GM18868 (cell line): ENCODE data around the gene SLC2A1.
"Not testable (repeated sequence)": the region's sequence is repeated elsewhere in the genome, so short reads cannot be mapped to it uniquely, and the experiment has no call there.

Experiments
- ATAC-seq: cut with Tn5 transposase; IDR thresholded peaks from one replicate; pipeline ENCODE4 v1.9.1; 2021; ENCODE audit warnings: mild to moderate bottlenecking, moderate library complexity; ENCODE audit not compliant: unreplicated experiment

SLC2A1 gene

GRCh38 chr1:42931911-42932422, 26.7 kb downstream of the SLC2A1 start:
- peak; percentile 63 for ATAC-seq

- no peak for ATAC-seq
These were observed 27.5 kb downstream of the SLC2A1 start for GRCh38 chr1:42931108-42931539.

DNA sequence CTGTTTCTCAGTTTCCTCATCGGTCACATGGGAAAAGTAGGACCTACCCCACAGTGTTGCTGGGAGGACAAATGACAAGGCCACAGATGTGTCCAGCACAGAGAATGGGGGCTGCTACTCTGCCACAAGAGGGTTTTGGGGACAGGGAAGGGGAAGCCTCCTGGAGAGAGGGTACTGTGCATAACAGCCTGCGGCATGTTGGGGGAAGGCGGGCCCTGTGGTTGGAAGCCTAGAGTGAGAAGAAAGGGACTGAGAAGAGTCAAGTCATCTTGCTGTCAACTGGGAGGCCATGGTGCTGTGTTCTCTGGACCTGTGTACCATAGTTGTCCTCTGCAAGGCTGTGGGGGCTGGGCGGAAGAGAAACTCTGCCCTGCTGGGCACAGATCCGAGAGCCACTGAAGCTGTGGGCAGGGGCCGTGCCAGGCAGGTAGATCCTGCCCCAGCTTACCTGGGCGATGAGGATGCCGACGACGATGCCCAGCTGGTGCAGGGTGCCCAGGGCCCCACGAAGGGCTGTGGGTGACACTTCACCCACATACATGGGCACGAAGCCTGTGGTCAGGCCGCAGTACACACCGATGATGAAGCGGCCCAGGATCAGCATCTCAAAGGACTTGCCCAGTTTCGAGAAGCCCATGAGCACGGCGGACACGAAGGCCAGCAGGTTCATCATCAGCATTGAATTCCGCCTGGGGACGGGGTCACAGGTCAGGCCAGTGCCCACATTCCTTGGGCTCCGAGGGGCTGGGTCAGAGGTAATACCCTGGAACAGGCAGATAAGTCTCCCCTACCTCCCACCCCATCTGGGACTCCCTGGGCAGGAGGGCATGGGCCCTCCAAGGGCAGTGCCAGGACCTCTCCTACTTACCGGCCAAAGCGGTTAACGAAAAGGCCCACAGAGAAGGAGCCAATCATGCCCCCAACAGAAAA, 28.2 kb downstream of the SLC2A1 start:
- no peak for ATAC-seq

DNA sequence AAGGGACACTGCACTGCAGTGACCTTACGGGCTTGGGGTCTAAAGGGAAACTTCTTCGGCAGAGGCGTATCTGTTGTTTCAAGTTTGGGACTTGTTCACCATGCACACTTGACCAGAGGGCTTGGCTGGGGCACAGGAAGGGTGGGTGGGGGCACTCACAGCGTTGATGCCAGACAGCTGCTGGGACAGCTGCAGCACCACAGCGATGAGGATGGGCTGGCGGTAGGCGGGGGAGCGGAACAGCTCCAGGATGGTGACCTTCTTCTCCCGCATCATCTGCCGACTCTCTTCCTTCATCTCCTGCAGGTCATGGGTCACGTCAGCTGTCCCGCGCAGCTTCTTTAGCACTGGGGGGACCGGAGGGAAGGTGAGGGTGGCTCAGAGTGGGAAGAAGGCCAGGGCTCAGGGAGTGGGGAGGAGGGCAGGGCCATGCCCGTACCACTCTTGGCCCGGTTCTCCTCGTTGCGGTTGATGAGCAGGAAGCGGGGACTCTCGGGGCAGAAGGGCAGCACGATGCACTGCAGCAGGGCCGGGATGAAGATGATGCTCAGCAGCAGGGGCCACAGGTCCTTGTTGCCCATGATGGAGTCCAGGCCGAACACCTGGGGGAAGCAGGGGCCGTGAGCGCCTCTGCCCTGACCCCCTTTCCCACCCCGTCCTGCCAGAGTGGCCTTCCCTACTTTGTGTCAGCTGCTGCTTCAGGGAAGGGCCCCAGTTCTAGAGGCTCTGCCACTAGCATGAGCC, 29.1 kb downstream of the SLC2A1 start:
- no peak for ATAC-seq

DNA sequence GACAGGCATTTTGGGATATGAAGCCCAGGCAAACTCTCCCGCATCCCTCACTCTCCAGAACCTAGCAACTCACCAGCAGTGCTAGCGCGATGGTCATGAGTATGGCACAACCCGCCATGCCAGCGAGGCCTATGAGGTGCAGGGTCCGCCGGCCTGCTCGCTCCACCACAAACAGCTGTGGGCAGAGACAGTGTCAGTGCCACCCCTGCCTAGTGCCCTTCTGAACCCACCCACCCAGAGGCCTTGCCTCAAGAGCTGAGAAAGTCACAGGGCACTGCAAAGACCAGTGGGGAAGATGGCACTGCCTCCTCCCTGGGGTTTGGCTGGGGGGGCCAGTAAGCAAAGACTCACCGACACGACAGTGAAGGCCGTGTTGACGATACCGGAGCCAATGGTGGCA, 29.8 kb downstream of the SLC2A1 start:
- ATAC-seq: no peak

- ATAC-seq: no peak
These were observed 30.7 kb downstream of the SLC2A1 start for GRCh38 chr1:42927920-42928505.

GRCh38 chr1:42927274-42927841, 31.3 kb downstream of the SLC2A1 start:
- no peak for ATAC-seq

- ATAC-seq: no peak
These were observed 31.8 kb downstream of the SLC2A1 start for GRCh38 chr1:42926879-42927242.

DNA sequence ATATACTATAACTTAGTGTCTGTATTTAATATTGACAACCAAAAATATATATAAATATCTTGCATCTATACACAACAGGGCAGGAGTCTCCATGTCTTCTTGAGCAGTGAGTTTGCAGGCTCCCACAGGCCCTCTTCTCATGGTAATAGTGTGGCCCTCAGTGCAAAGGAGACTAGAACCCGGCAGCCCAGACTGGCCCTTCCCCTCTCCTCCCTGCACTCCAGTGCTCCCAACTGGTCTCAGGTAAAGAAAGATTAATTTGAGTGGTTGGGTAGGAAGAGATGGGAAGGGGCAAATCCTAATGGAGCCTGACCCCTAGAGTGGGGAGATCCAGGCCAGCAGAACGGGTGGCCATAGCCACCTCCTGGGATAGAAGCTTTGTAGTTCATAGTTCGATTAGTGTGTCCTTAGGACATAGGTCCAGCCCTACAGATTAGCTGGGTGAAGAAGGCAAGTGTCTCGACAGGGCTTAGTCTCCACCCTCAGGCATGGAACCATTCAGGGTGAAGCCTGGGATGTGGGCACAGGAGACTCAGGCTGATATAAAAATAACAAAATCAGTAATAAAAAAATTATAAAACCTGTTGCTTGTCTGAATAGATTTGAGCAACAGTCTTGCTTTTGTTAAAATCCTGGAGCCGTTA, 32.3 kb downstream of the SLC2A1 start:
- no peak for ATAC-seq

DNA sequence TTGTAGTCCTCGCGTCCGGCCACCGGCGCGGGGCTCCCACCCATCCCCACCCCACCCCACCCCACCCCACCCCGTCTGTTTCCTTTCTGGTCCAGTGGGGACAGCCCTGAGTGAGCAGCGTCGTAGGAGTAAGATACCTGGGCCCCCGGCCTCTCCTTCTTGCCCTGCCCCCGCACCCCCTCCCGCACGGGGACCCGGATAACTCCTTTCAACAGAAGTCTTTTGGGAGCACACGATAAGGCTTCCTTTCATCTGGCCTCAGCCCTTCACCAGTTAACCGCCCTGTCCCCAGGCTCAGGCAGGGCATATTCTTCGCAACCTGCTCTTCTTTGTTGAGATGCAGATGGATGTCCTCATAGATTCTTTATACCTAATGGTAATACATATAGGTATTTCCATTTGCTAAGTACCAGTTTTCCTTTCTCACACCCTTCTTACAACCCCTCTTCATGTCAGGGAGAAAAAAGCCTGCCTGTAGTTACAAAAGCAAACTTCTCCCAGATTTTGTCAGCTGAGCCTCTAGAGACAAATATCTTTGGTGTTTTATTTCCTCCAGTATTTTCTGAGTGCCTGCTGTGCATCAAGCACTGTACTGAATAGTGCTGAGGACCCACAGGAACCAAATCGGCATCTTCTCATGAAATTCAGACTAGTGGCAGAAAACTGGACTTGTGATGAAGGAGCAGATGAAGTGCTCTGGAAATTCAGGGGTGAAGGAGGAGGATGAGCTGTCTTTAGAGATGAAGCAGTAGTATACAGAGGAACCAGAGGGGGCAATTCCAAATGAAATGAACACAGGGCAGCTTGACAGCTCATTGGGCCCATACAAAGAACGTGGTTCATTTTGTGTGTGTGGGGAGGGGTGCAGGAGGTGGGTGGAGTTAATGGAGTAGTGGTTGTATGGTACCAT, 33.6 kb downstream of the SLC2A1 start:
- peak; percentile 7 for ATAC-seq

DNA sequence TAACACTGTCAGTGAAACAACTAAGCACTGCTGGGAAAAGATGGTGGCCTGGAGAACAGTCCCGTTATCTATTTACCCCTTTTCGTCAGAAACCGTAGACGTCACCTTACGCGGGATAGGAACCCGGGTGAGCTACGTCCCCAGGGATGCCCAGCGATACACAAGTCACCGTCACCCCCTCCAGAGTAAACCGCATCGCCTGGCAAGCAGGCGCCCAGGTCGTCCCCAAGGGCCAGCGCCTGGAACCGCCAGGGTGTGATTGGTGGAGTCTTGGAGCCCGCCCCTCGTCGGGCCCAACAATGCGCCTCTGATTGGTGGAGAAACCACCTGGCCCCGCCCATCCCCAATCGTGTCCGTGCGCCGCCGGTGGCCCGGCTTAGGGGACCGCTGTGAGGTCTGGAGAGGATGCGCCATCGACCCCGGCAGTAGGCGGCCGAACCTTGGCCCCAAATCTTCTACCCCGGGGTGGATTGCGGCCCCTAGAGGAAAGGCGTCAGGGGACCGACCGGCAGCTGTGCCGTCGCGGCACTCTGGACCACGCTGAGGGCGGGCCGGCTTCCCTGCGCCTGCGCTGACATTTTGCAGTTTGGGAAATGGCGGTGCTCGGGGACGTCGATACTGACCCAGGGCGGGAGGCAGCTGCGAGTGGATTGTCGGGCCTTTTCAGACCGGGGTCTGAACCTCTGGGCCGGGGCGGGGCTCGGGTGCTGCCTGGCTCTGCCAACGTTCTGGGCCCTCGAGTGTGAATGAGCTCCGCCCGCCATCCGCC, 34.4 kb downstream of the SLC2A1 start:
- peak; percentile 85 for ATAC-seq

- ATAC-seq: no peak
These were observed 35.1 kb downstream of the SLC2A1 start for GRCh38 chr1:42923367-42924081.

- peak; percentile 32 for ATAC-seq
These were observed 35.8 kb downstream of the SLC2A1 start for GRCh38 chr1:42922687-42923366.

DNA sequence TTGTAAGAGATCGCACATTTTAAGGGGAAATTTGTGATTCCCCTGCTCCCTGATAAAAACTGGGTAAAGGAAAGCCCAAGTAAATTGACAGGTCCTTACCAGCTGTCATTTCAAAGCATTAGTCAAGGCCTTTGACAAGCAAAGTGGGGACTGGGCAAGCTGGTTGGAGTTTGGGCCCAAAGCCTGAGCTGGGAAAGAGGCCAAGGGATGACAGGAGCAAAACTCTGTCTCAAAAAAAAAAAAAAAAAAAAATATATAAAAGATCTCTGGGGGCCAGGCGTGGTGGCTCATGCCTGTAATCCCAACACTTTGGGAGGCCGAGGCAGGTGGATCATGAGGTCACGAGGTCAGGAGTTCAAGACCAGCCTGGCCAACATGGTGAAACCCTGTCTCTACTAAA, 36.9 kb downstream of the SLC2A1 start:
- no peak for ATAC-seq

GRCh38 chr1:42919651-42920050, 39.0 kb downstream of the SLC2A1 start:
- ATAC-seq: not testable (repeated sequence)

- no peak for ATAC-seq
These were observed 41.5 kb downstream of the SLC2A1 start for GRCh38 chr1:42917241-42917495.

GRCh38 chr1:42915456-42915855, 43.2 kb downstream of the SLC2A1 start:
- no peak for ATAC-seq

DNA sequence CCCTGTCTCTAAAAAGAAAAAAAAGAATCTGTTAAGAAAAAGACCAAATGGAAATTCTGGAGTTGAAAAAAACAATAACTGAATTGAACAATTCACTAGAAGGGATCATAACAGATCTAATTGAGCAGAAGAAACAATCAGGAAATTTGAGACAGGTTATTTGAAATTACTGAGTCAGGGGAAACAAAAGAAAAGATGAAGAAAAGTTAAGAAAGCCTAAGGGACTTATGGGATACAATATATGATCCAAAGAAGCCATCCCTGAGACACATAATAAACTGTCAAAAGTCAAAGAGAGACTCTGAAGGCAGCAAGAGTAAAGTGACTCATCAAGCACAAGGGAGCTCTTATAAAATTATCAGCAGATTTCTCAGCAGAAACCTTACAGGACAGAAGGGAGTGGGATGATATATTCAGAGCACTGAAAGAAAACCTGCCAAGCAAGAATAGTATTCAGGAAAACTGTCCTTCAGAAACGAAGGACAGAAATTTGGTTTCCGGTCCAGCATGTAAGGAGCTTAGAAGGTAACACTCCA, 44.5 kb downstream of the SLC2A1 start:
- ATAC-seq: no peak
